GM21825 (cell line): ENCODE measurements around the gene DUSP22.
"Not testable (repeated sequence)": the region's sequence is repeated elsewhere in the genome, so short reads cannot be mapped to it uniquely, and the experiment has no call there.

Source experiments
- ATAC-seq: cut with Tn5 transposase; IDR thresholded peaks from one replicate; pipeline ENCODE4 v1.9.1; 2021; ENCODE audit warnings: mild to moderate bottlenecking, moderate library complexity; ENCODE audit not compliant: unreplicated experiment

Gene DUSP22

GRCh38 chr6:322940-323729 lies 30.8 kb downstream of the DUSP22 start:
- ATAC-seq, result no peak

- ATAC-seq, result no peak
These were observed 31.4 kb downstream of the DUSP22 start for GRCh38 chr6:323730-324088.

GRCh38 chr6:324116-324728 lies 31.9 kb downstream of the DUSP22 start:
- ATAC-seq, result no peak

GRCh38 chr6:324729-325125 lies 32.4 kb downstream of the DUSP22 start:
- ATAC-seq, result no peak

- ATAC-seq, result not testable (repeated sequence)
These were observed 33.0 kb downstream of the DUSP22 start for GRCh38 chr6:325161-325860.

GRCh38 chr6:326066-326465 lies 33.8 kb downstream of the DUSP22 start:
- ATAC-seq, result not testable (repeated sequence)

- ATAC-seq, result no peak
These were observed 34.7 kb downstream of the DUSP22 start for GRCh38 chr6:326896-327537.

GRCh38 chr6:327538-328116 lies 35.3 kb downstream of the DUSP22 start:
- no peak for ATAC-seq

- ATAC-seq, result peak; percentile 75
These were observed 35.9 kb downstream of the DUSP22 start for GRCh38 chr6:328136-328670.

- no peak for ATAC-seq
These were observed 36.6 kb downstream of the DUSP22 start for GRCh38 chr6:328924-329323.

- ATAC-seq, result no peak
These were observed 37.8 kb downstream of the DUSP22 start for GRCh38 chr6:329888-330691.

- no peak for ATAC-seq
These were observed 38.7 kb downstream of the DUSP22 start for GRCh38 chr6:330948-331347.

GRCh38 chr6:331622-332521 lies 39.6 kb downstream of the DUSP22 start:
- peak; percentile 44 for ATAC-seq

- no peak for ATAC-seq
These were observed 40.4 kb downstream of the DUSP22 start for GRCh38 chr6:332671-333070.

- ATAC-seq, result no peak
These were observed 41.2 kb downstream of the DUSP22 start for GRCh38 chr6:333379-334002.

GRCh38 chr6:334536-335510 lies 42.5 kb downstream of the DUSP22 start:
- ATAC-seq, result no peak

GRCh38 chr6:335572-335971 lies 43.3 kb downstream of the DUSP22 start:
- ATAC-seq, result no peak
